Fibroblast of villous mesenchyme (primary cell): ENCODE measurements around the gene CERS5. TPM values are rescaled to one million over a fixed set of nuclear protein-coding genes. Genes with fewer than 3 reads are reported as not detected.
"Not testable (repeated sequence)": the region's sequence is repeated elsewhere in the genome, so short reads cannot be mapped to it uniquely, and the experiment has no call there.

Experiments used
- DNase-seq: peaks from one replicate; pipeline ENCODE4 v3.0.0-alpha.2; 2010; ENCODE audit warnings: low read depth
- H3K4me3 ChIP-seq: 2 replicates; pipeline ENCODE4 v1.5.1; 2011; ENCODE audit warnings: low read depth, mild to moderate bottlenecking, low read length
- total RNA-seq: library from RNA; depleted of rRNA; stranded (reverse); fragments of >200 nt; gene quantifications from 2 replicates; pipeline ENCODE4 v1.2.3, GENCODE V29; 2012
- TF ChIP-seq, protein P1 (sequence below): IDR thresholded peaks from 2 replicates; pipeline ENCODE4 v1.5.1; 2012; ENCODE audit warnings: low read depth, mild to moderate bottlenecking, low read length; ENCODE audit not compliant: insufficient read depth

CERS5 gene
- total RNA-seq, 1 donor: 40.2 TPM

DNA sequence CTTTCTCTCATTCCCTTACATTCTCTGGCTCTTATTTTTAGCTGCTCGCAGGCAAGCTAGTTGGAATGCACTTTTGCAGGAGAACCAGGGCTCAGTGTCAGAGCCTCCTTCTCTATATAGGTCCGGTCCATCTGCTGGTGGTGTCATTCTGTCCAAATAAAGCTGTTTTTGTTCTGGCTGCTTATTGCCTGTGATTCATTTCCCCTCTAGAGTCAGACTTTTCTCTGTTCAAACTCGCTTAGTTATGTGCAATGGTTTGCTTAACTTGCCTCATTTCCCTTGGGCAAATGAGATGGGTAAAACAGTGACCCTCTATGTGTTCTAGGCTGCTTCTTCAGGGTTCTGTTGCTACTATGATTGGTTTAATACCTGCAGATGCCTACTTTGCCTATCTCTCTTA, 79.2 kb downstream of the CERS5 start:
- no peak for DNase-seq
- H3K4me3 ChIP-seq: no peak overlapping the region
- TF ChIP-seq, protein P1, sequence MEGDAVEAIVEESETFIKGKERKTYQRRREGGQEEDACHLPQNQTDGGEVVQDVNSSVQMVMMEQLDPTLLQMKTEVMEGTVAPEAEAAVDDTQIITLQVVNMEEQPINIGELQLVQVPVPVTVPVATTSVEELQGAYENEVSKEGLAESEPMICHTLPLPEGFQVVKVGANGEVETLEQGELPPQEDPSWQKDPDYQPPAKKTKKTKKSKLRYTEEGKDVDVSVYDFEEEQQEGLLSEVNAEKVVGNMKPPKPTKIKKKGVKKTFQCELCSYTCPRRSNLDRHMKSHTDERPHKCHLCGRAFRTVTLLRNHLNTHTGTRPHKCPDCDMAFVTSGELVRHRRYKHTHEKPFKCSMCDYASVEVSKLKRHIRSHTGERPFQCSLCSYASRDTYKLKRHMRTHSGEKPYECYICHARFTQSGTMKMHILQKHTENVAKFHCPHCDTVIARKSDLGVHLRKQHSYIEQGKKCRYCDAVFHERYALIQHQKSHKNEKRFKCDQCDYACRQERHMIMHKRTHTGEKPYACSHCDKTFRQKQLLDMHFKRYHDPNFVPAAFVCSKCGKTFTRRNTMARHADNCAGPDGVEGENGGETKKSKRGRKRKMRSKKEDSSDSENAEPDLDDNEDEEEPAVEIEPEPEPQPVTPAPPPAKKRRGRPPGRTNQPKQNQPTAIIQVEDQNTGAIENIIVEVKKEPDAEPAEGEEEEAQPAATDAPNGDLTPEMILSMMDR: no peak

DNA sequence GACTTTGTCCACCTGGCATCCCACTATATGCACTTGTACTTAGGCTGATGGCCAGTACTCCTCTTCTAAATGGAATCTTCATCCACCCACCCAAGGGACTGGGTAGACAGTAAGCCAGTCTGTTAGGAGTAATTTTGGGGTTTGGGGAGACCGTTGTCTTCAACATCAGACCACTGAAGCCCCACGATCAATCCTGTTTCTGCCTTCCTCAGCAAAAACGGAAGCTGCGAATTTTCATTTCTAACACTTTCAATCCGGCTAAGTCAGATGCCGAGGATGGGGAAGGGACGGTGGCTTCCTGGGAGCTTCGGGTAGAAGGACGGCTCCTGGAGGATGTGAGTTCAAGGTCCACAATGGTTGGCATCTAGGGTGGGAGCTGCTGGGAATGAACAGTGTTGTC, 80.0 kb downstream of the CERS5 start:
- TF ChIP-seq, protein P1: no peak
- H3K4me3 ChIP-seq: no peak overlapping the region
- DNase-seq: no peak

DNA sequence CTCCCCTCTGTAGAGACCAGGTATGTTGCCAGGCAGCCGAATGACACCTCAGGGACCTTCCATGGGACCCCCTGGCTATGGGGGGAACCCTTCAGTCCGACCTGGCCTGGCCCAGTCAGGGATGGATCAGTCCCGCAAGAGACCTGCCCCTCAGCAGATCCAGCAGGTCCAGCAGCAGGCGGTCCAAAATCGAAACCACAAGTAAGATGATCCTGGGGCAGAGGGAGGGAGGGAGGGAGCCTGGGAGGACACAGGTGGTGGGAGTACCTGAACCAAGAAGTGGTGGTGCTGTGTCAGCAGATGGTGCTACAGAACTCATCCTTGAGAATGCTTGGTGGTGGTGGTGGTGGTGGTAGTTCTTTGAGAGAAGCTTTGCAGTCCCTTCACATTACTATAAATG, 81.0 kb downstream of the CERS5 start:
- H3K4me3 ChIP-seq: peak overlapping the region; percentile 95
- TF ChIP-seq, protein P1: no peak
- no peak for DNase-seq

DNA sequence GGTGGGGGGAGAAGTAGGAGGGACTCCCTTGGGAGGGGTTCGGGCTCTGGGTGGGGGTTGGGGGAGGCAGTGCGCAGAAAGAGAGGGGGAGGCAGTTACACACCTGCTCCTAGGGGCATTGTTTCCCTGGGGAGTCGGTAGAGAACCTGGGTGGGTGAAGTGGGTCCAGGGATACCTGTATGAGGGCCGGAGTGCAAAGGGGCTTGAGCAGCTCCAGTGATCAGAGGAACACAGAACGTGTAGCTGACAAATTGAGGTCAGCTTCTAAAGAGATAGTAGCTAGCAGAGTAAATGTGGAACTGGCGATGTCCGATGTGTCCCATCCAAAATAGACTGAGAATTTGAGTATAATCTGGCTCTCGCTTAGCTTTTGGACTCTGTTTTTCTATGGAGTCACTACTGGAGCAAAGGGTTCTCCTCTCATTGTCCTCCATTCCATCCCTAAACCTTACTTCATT, 81.5 kb downstream of the CERS5 start:
- H3K4me3 ChIP-seq: peak overlapping the region; percentile 95
- DNase-seq: no peak
- TF ChIP-seq, protein P1: no peak

DNA sequence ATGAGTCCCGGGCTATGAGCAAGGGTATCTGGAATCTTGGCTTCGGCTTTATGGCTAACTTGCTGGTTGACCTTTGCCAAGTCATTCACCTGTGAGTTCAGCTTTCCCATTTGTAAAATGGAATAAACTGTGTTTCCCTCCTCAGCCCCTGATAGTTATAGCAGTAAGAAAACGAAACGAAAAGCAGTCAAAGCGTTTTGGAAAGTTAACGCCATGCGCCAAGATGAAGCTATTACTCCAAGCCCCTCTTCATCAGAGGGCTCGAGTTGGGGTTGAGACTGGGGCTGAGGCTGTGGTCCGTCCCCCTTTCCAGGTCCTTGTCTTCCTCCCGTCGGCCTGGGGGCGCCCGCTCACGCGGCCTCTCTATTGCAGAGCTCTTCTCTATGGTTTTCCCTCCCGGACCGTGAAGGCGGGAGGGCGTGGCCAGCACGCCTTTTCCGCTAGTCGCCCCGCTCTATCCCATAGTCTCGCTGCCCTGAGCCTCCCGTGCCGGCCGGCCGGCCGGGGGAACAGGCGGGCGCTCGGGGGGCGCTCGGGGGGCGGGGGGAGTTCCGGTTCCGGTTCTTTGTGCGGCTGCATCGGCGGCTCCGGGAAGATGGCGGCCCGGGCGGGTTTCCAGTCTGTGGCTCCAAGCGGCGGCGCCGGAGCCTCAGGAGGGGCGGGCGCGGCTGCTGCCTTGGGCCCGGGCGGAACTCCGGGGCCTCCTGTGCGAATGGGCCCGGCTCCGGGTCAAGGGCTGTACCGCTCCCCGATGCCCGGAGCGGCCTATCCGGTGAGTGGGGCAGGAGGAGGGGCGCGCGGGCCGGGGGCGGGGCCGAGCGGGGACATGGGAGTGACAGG, 82.2 kb downstream of the CERS5 start, which contains the start of gene SMARCD1:
TSS of gene SMARCD1 (plus strand) at position 568 of the 840 bp plus-strand sequence. CDS start at position 596, 28 bp downstream.
- peak within 1 kb of the TSS; percentile 95 for H3K4me3 ChIP-seq
- TF ChIP-seq, protein P1: peak; percentile 36
- DNase-seq: peak; percentile 90

DNA sequence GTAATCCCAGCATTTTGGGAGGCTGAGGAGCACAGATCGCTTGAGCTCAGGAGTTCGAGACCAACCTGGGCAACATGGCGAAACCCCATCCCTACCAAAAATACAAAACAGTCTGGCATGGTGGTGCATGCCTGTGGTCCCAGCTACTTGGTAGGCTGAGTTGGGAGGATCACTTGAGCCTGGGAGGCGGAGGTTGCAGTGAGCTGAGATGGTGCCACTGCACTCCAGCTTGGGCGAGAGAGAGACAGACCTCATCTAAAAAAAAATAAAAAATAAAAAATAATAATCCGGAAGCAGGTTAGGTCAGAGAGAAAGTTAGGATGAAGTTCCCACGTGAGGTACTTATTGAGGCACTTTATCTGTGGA, 82.8 kb downstream of the CERS5 start:
- H3K4me3 ChIP-seq: peak overlapping the region; percentile 95
- DNase-seq: not testable (repeated sequence)

DNA sequence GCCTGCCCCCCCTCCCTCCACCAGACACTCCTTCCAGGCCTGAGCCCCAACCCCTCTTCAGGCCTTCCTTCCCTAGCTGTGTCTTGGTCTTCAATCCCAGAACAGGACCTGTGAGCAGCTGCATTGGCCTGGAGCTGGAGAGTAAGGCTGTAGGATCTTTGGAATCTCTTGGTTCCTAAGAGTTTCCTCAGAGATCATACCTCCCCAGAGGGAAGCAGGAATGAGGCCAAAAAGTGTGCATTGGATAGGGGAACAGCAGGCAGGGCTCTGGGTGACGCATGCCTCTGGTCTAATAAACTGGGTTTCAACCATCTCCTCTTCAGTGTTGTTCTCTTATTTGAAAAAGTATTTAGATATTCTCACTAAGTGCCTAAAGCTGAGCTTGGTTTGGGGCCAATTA, 83.9 kb downstream of the CERS5 start:
- TF ChIP-seq, protein P1: no peak
- no peak overlapping the region for H3K4me3 ChIP-seq
- DNase-seq: no peak
